ENCODE results near the gene LNX2. TPM values are rescaled to one million over a fixed set of nuclear protein-coding genes. Genes with fewer than 3 reads are reported as not detected.

Gene LNX2
- total and polyA plus RNA-seq, 2 donors (not counting 1 experiment from before 2014, with no cell fraction given), result 2.9 to 10.9 TPM

DNA sequence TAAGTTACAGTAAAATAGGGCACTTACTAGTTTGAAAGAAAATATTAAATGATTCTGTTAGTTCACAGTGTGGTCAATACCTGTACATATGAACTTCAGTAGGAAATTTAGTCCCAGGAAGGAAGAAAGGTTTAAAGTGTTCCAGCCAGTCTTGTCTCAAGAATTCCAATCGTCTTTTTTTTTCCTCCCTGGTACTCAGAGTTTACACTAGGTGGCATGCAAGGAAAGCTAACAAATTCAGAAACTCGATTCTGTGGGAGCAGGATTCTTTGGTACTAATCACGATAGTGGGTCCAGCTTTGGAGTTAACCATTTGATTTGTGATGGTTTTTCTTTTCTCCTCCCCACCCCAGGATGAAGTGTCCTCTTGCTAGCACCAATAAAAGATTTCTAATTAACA lies 45.0 kb upstream of the LNX2 start:
- no CpG with 5 or more reads among the region's 3 CpGs for WGBS (ENCODE audit: insufficient coverage)
- Histone ChIP-seq H3K9ac (ENCODE audit: low read length) (no peak overlapping the region), H4K20me1 (ENCODE audit: control insufficient read depth, insufficient read depth, low read length, poor library complexity, severe bottlenecking) (peaks cover 5% of the 10 kb centered on the region), H3K79me2 (ENCODE audit: control insufficient read depth, insufficient read depth, low read length) (peaks cover 3% of the 10 kb centered on the region), H3K4me1 (ENCODE audit: control insufficient read depth in 2 of 2, insufficient read depth in 2 of 2, low read length in 2 of 2) (no peaks in the 10 kb centered on the region), H2AFZ (ENCODE audit: insufficient read depth, low read depth, low read length, poor library complexity, severe bottlenecking) (no peak overlapping the region), H3K27ac (ENCODE audit: low read length in 2 of 2) (no peak overlapping the region), H3K36me3 (replicated peaks in 1 of 2; ENCODE audit: control extremely low read depth in 1 of 2, control insufficient read depth in 1 of 2, extremely low read depth in 1 of 2, insufficient read depth in 2 of 2, low read length in 1 of 2) (peaks cover 0 to 17% of the 10 kb centered on the region in 2 experiments), H3K4me3 (ENCODE audit: control extremely low read depth in 1 of 5, extremely low read depth in 1 of 5, insufficient read depth in 1 of 5, low read depth in 2 of 5, low read length in 4 of 5) (no peak overlapping the region), H3K27me3 (replicated peaks in 1 of 4; ENCODE audit: control extremely low read depth in 1 of 4, control insufficient read depth in 3 of 4, insufficient read depth in 4 of 4, low read length in 3 of 4) (no peaks in the 10 kb centered on the region), H3K4me2 (replicated peaks; ENCODE audit: low read depth, low read length, poor library complexity, severe bottlenecking) (no peak overlapping the region), H3K9me3 (ENCODE audit: control extremely low read depth in 1 of 3, control insufficient read depth in 2 of 3, insufficient read depth in 1 of 3, low read length in 2 of 3) (no peaks in the 10 kb centered on the region)
- ATAC-seq (ENCODE audit: low read depth), result no peak
- no peaks in the 10 kb centered on the region for H3K4me1 Mint-ChIP-seq
- no peak overlapping the region for H3K27ac Mint-ChIP-seq
- ChIA-PET POLR2A (no interaction called here), CTCF (interaction anchor here (0.9 kb wide), 1 partner anchor 161 kb away, joined by 3 read pairs; no protein-coding TSS in a partner anchor)
- H3K27me3 Mint-ChIP-seq, result no peaks in the 10 kb centered on the region
- intact Hi-C loops (cut with micrococcal nuclease), result no loop called here
- TF ChIP-seq EZH2 (IDR thresholded peaks at IDR 0.05; ENCODE audit: borderline replicate concordance, insufficient read depth, low read depth, low read length, poor library complexity, severe bottlenecking), result no peak
- no peak for TF ChIP-seq CTCF (IDR thresholded peaks at IDR 0.05)
- no peak overlapping the region for H3K4me3 Mint-ChIP-seq
- DNase-seq, result no peak
- no peaks in the 10 kb centered on the region for H3K9me3 Mint-ChIP-seq (ENCODE audit: insufficient read depth)

DNA sequence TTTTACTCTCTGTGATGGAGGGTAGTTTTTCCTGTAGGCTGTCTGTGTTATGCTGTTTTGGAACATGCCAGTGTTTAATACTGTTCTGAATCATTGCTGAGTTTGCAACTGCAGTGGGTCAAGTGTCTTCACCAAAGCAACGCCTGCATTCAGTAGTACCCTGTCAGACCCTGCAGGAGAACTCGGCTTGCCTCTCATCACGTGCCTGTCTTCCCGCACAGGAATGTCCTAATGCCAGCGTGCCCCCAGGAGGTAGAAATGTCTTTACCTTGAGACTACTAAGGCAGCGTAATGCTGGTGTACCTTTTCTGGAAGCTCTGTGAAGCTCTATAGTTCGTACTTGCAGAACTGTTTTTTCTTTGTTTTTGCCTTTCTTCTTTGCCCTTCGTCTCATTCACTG lies 43.6 kb upstream of the LNX2 start:
- Mint-ChIP-seq H3K27me3 (no peaks in the 10 kb centered on the region), H3K9me3 (ENCODE audit: insufficient read depth) (no peaks in the 10 kb centered on the region), H3K4me1 (no peaks in the 10 kb centered on the region), H3K4me3 (no peak overlapping the region), H3K27ac (no peak overlapping the region)
- intact Hi-C loops (cut with micrococcal nuclease), result no loop called here
- POLR2A ChIA-PET, result no interaction called here
- H2AFZ ChIP-seq (ENCODE audit: insufficient read depth, low read depth, low read length, poor library complexity, severe bottlenecking), result no peak overlapping the region
- TF ChIP-seq CTCF (IDR thresholded peaks at IDR 0.05) (no peak), EZH2 (IDR thresholded peaks at IDR 0.05; ENCODE audit: borderline replicate concordance, insufficient read depth, low read depth, low read length, poor library complexity, severe bottlenecking) (no peak)
- no peaks in the 10 kb centered on the region for H3K9me3 ChIP-seq (ENCODE audit: control extremely low read depth in 1 of 3, control insufficient read depth in 2 of 3, insufficient read depth in 1 of 3, low read length in 2 of 3)
- H3K4me2 ChIP-seq (replicated peaks; ENCODE audit: low read depth, low read length, poor library complexity, severe bottlenecking), result no peak overlapping the region
- H3K4me3 ChIP-seq (ENCODE audit: control extremely low read depth in 1 of 5, extremely low read depth in 1 of 5, insufficient read depth in 1 of 5, low read depth in 2 of 5, low read length in 4 of 5), result no peak overlapping the region
- peaks cover 5% of the 10 kb centered on the region for H4K20me1 ChIP-seq (ENCODE audit: control insufficient read depth, insufficient read depth, low read length, poor library complexity, severe bottlenecking)
- DNase-seq (no peak), ATAC-seq (ENCODE audit: low read depth) (no peak)
- CTCF ChIA-PET, result no interaction called here
- H3K36me3 ChIP-seq (replicated peaks in 1 of 2; ENCODE audit: control extremely low read depth in 1 of 2, control insufficient read depth in 1 of 2, extremely low read depth in 1 of 2, insufficient read depth in 2 of 2, low read length in 1 of 2), result peaks cover 0 to 23% of the 10 kb centered on the region in 2 experiments
- H3K4me1 ChIP-seq (ENCODE audit: control insufficient read depth in 2 of 2, insufficient read depth in 2 of 2, low read length in 2 of 2), result no peaks in the 10 kb centered on the region
- WGBS (ENCODE audit: insufficient coverage), result 100% methylated on average over 8 of the region's 8 CpGs
- H3K9ac ChIP-seq (ENCODE audit: low read length), result no peak overlapping the region
- H3K79me2 ChIP-seq (ENCODE audit: control insufficient read depth, insufficient read depth, low read length), result peaks cover 4% of the 10 kb centered on the region
- H3K27ac ChIP-seq (ENCODE audit: low read length in 2 of 2), result no peak overlapping the region
- H3K27me3 ChIP-seq (replicated peaks in 1 of 4; ENCODE audit: control extremely low read depth in 1 of 4, control insufficient read depth in 3 of 4, insufficient read depth in 4 of 4, low read length in 3 of 4), result no peaks in the 10 kb centered on the region
